Fibroblast of skin of abdomen (primary cell): Measurements from ENCODE around the gene GABRB1.

Experiments used
- DNase-seq: peaks from one replicate; pipeline ENCODE4 v3.0.0-alpha.2; 2013

Gene GABRB1

DNA sequence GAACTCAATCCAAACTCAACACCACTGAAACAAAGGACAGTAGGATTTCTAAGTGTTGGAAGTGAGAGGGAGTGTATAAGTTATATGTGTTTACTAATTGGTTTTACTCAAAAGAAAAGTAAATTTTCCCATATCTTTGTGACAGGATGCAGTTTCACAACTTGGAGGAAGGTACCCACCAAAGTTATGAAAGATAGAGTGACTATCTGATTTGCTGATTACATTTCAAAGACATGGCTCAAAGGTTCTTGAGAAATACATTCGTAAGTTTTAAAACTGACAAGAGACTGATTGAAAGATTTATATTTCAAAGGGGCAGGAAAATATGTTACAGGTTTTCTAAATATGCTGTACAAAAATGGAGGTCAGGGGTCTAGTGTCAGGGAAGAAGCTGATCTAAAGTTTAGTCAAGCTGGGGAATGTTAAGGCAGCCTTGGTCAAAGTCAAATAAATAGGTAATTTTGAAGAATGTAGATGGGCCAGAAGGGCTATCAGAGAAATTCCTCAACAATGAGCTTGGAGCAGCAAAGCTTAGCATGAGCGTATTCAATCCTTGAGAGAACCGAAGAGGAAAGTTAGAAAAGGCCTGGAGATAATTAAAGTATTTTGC is 441.9 kb downstream of the GABRB1 start:
- DNase-seq: no peak

DNA sequence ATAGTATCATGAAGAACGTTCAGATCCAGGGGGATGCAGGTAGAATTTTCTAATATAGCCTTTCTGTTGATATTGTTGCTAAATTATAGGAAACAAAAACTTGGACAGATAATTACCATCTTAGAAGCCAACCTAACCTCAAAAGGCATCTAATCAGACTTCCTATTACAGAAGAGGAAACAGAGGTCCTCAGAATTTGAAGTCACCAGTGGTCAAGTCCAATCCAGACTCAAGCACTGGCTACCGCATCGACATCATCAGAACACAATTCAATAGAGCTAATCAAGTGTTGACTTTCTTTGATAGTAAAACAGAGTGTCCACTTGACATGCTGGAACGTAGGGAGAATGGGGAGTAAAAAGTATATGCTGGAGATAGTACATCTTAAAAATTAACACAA is 443.4 kb downstream of the GABRB1 start:
- no peak for DNase-seq

DNA sequence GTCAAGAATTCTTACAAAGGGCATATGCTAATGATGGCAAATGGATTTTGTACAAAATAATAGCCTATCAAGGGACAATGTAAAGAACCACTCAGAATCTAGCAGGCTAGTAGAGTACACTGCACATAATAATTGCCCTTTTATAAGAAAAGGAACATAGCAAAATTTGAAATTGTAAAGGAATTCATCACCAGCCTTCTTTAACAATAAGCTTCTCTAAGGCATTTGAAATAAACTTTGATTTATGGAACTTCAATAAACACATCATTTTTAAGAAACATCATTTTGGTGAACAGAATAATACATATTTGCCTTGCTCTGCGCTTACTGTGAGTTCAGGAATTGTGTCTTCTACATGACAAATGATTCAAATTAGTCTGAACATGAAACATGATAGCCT is 444.0 kb downstream of the GABRB1 start:
- DNase-seq: no peak
